ENCODE measurements around the gene CAMKMT. TPM values are rescaled to one million over a fixed set of nuclear protein-coding genes. Genes with fewer than 3 reads are reported as not detected.

The CAMKMT gene
- total RNA-seq, 1 donor from 2014 or later = 11.2 TPM

DNA sequence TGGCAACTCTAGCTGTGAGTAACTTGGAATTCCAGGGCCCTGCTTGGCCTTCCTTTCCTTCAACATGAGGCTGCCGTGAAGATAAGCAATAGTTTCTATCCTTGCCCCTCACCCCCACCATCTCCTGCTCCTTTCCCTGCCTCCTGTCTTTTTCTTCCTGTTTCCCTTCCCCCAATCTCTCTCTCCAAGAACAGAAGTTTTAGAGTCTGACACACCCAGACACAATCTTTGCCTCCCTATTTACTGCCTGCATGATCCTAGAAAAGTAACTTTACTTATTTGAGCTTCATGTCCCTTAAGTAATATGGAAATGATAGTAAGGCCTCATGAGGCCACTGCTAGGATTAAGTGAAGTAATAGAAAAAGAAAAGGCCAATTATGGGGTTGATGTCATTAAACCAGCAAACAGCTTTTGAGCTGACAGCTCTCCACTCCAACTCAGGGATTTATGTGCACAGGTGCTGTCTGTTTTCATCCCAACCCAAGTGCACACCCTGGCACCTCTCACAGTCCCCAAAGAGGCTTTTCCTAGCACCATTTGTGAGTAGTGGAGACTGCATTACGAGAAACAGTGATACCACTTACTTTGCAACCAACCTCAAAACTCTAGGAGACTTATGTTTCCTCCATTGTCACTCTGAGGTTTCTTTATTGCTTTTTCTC is 456.1 kb downstream of the CAMKMT start:
- Mint-ChIP-seq H3K4me1 (ENCODE audit: low read depth) (no peaks in the 10 kb centered on the region), H3K4me3 (ENCODE audit: low read depth) (no peak overlapping the region), H3K9me3 (no peaks in the 10 kb centered on the region), H3K27ac (no peak overlapping the region), H3K36me3 (ENCODE audit: low read depth) (no peaks in the 10 kb centered on the region), H3K27me3 (ENCODE audit: low read depth) (peaks cover 24% of the 10 kb centered on the region)
- intact Hi-C loops (cut with micrococcal nuclease) = no loop called here
- no peak for DNase-seq (ENCODE audit: low spot score)

GRCh38 chr2:44819061-44819460 is 457.3 kb downstream of the CAMKMT start:
- no peaks in the 10 kb centered on the region for H3K4me1 Mint-ChIP-seq (ENCODE audit: low read depth)
- H3K4me3 Mint-ChIP-seq (ENCODE audit: low read depth) = no peak overlapping the region
- DNase-seq (ENCODE audit: low spot score) = no peak
- intact Hi-C loops (cut with micrococcal nuclease) = no loop called here
- H3K9me3 Mint-ChIP-seq = no peaks in the 10 kb centered on the region
- peaks cover 15% of the 10 kb centered on the region for H3K27me3 Mint-ChIP-seq (ENCODE audit: low read depth)
- H3K36me3 Mint-ChIP-seq (ENCODE audit: low read depth) = no peaks in the 10 kb centered on the region
- no peak overlapping the region for H3K27ac Mint-ChIP-seq

DNA sequence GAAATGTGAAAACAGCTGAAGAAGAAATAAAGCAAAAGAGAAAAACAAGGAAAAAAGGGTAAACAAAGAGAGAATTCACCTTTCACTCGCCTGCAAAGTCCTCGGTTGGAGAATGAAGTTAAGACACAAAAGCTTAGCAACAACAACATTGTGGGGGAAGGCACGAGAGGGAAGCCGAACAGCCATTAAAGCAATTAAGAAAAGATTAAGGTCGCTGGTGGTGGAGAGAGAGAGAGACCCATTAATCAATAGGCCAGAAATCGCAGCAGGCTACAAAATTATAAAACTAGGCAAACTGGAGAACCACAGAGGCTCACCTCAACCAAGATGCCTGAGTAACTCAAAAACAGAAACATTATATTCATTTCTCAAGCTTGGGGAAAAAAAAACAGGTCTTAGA is 459.8 kb downstream of the CAMKMT start:
- H3K4me1 Mint-ChIP-seq (ENCODE audit: low read depth) = no peaks in the 10 kb centered on the region
- intact Hi-C loops (cut with micrococcal nuclease) = no loop called here
- DNase-seq (ENCODE audit: low spot score) = no peak
- H3K27ac Mint-ChIP-seq = no peak overlapping the region
- H3K27me3 Mint-ChIP-seq (ENCODE audit: low read depth) = peaks cover 6% of the 10 kb centered on the region
- H3K9me3 Mint-ChIP-seq = no peaks in the 10 kb centered on the region
- no peaks in the 10 kb centered on the region for H3K36me3 Mint-ChIP-seq (ENCODE audit: low read depth)
- no peak overlapping the region for H3K4me3 Mint-ChIP-seq (ENCODE audit: low read depth)

GRCh38 chr2:44822174-44822573 is 460.4 kb downstream of the CAMKMT start:
- DNase-seq (ENCODE audit: low spot score) = no peak
- no peak overlapping the region for H3K27ac Mint-ChIP-seq
- H3K4me3 Mint-ChIP-seq (ENCODE audit: low read depth) = no peak overlapping the region
- H3K9me3 Mint-ChIP-seq = no peaks in the 10 kb centered on the region
- no peaks in the 10 kb centered on the region for H3K36me3 Mint-ChIP-seq (ENCODE audit: low read depth)
- H3K4me1 Mint-ChIP-seq (ENCODE audit: low read depth) = no peaks in the 10 kb centered on the region
- intact Hi-C loops (cut with micrococcal nuclease) = no loop called here
- peaks cover 6% of the 10 kb centered on the region for H3K27me3 Mint-ChIP-seq (ENCODE audit: low read depth)

Other genes with a start within 250 kb of the CAMKMT start
- gene PPM1B, start 193.1 kb upstream of the CAMKMT start, total RNA-seq = 43.6 and 45.9 TPM in 2 replicates
- gene SLC3A1, start 86.5 kb upstream of the CAMKMT start, total RNA-seq = 0.09 and 0.41 TPM in 2 replicates
- 29.7 and 30.1 TPM in 2 replicates for gene PREPL, start 453 bp upstream of the CAMKMT start, total RNA-seq